NCI-H2196 treated with DMSO at 0.1 percent for 48 hours (cell line): ENCODE measurements around the gene CLCNKB.
"Not testable (repeated sequence)": the region's sequence is repeated elsewhere in the genome, so short reads cannot be mapped to it uniquely, and the experiment has no call there.

Source experiments
- DNase-seq: peaks from one replicate; lab custom pipeline; 2025; ENCODE audit not compliant: unreplicated experiment; lab: John Stamatoyannopoulos, UW

Gene CLCNKB

GRCh38 chr1:16029288-16029687 lies 14.3 kb upstream of the CLCNKB start:
- DNase-seq: no peak

- no peak for DNase-seq
Observed at GRCh38 chr1:16031551-16031950, 12.0 kb upstream of the CLCNKB start.

GRCh38 chr1:16032388-16033102 lies 11.0 kb upstream of the CLCNKB start:
- peak; percentile 78 for DNase-seq

- DNase-seq: not testable (repeated sequence)
Observed at GRCh38 chr1:16033103-16033632, 10.4 kb upstream of the CLCNKB start.

- not testable (repeated sequence) for DNase-seq
Observed at GRCh38 chr1:16036461-16036860, 7.1 kb upstream of the CLCNKB start.

- DNase-seq: no peak
Observed at GRCh38 chr1:16038620-16038912, 5.0 kb upstream of the CLCNKB start.

- not testable (repeated sequence) for DNase-seq
Observed at GRCh38 chr1:16039871-16040270, 3.7 kb upstream of the CLCNKB start.

- DNase-seq: no peak
Observed at GRCh38 chr1:16041200-16041599, 2.4 kb upstream of the CLCNKB start.

- DNase-seq: no peak
Observed at GRCh38 chr1:16042096-16042495, 1.5 kb upstream of the CLCNKB start.

GRCh38 chr1:16042654-16043053 lies 928 bp upstream of the CLCNKB start:
- DNase-seq: not testable (repeated sequence)

GRCh38 chr1:16043950-16044349 lies 368 bp downstream of the CLCNKB start:
- no peak for DNase-seq

- DNase-seq: no peak
Observed at GRCh38 chr1:16046842-16047241, 3.3 kb downstream of the CLCNKB start.

- no peak for DNase-seq
Observed at GRCh38 chr1:16047791-16048475, 4.4 kb downstream of the CLCNKB start.

GRCh38 chr1:16048573-16049189 lies 5.1 kb downstream of the CLCNKB start:
- no peak for DNase-seq

GRCh38 chr1:16050328-16050727 lies 6.7 kb downstream of the CLCNKB start:
- DNase-seq: no peak

- DNase-seq: no peak
Observed at GRCh38 chr1:16051039-16051438, 7.5 kb downstream of the CLCNKB start.

- DNase-seq: not testable (repeated sequence)
Observed at GRCh38 chr1:16051949-16052348, 8.4 kb downstream of the CLCNKB start.

- no peak for DNase-seq
Observed at GRCh38 chr1:16053781-16054502, 10.4 kb downstream of the CLCNKB start.

- DNase-seq: no peak
Observed at GRCh38 chr1:16054598-16055540, 11.3 kb downstream of the CLCNKB start.
